CD4-positive, alpha-beta T cell (primary cell): ENCODE results near the gene RAB6A. TPM values are rescaled to one million over a fixed set of nuclear protein-coding genes. Genes with fewer than 3 reads are reported as not detected.

Experiments
- ATAC-seq: fragments of 200-7000 bp; cut with Tn5 transposase; one replicate; pipeline ENCODE4 v1.10.0; 2022; ENCODE audit warnings: mild to moderate bottlenecking; ENCODE audit not compliant: poor library complexity
- CTCF ChIA-PET: fragments of 350-600 bp; sonication (Branson Sonifier 250); formaldehyde crosslinking; loops from one replicate; lab custom pipeline; 2021; ENCODE audit warnings: antibody characterized with exemption, inconsistent platforms; lab: Charles Lee
- POLR2A ChIA-PET: fragments of 350-600 bp; sonication (Branson Sonifier 250); formaldehyde crosslinking; loops from one replicate; lab custom pipeline; 2021; ENCODE audit warnings: antibody characterized with exemption, inconsistent platforms; lab: Charles Lee
- DNase-seq, 14 experiments: peaks; one replicate each; pipeline ENCODE4 v3.0.0-alpha.2; 2013 to 2020; ENCODE audit warnings: mixed read lengths in 2 of 14
- H3K27ac ChIP-seq, 2 donors: one replicate each; pipeline versions ENCODE4 v1.5.1 to v1.7.0; 2013; ENCODE audit warnings: low read length in 2 of 2, low read depth in 1 of 2, mild to moderate bottlenecking in 1 of 2
- H3K27me3 ChIP-seq, 2 experiments: 1 replicate in 1 of 2; 2 replicates in 1 of 2; pipeline versions ENCODE4 v1.6.1 to v1.7.0; 2013; ENCODE audit warnings: low read length in 2 of 2, control low read depth in 1 of 2, mild to moderate bottlenecking in 1 of 2, moderate library complexity in 1 of 2; ENCODE audit not compliant: insufficient read depth in 2 of 2, control insufficient read depth in 1 of 2
- H3K36me3 ChIP-seq: one replicate; pipeline ENCODE4 v1.6.1; 2013; ENCODE audit warnings: low read length, control low read depth; ENCODE audit not compliant: insufficient read depth
- H3K4me1 ChIP-seq: one replicate; pipeline ENCODE4 v1.6.1; 2013; ENCODE audit warnings: low read length, control low read depth; ENCODE audit not compliant: insufficient read depth
- H3K4me3 ChIP-seq: one replicate; pipeline ENCODE4 v1.5.1; 2013; ENCODE audit warnings: mild to moderate bottlenecking, low read length, moderate library complexity
- H3K9me3 ChIP-seq, 2 experiments: 1 replicate in 1 of 2; 2 replicates in 1 of 2; pipeline versions ENCODE4 v1.6.1 to v1.7.0; 2013; ENCODE audit warnings: low read length in 2 of 2, mild to moderate bottlenecking in 2 of 2, control low read depth in 1 of 2, moderate library complexity in 1 of 2; ENCODE audit not compliant: control insufficient read depth in 1 of 2, insufficient read depth in 1 of 2
- H3K27ac Mint-ChIP-seq: one replicate; pipeline ENCODE4 v1.8.0; 2020; ENCODE audit warnings: mixed read lengths
- H3K27me3 Mint-ChIP-seq: one replicate; pipeline ENCODE4 v1.8.0; 2021; ENCODE audit warnings: mixed read lengths
- H3K36me3 Mint-ChIP-seq: one replicate; pipeline ENCODE4 v1.8.0; 2021; ENCODE audit warnings: low read depth, mixed read lengths
- H3K4me1 Mint-ChIP-seq: one replicate; pipeline ENCODE4 v1.8.0; 2021; ENCODE audit warnings: low read depth, mixed read lengths
- H3K4me3 Mint-ChIP-seq: one replicate; pipeline ENCODE4 v1.8.0; 2020; ENCODE audit warnings: mild to moderate bottlenecking, mixed read lengths
- H3K9me3 Mint-ChIP-seq: one replicate; pipeline ENCODE4 v1.8.0; 2020; ENCODE audit warnings: mixed read lengths
- intact Hi-C, 2 experiments: fragments of 100-400 bp; cut with DNase I in 1 of 2; cut with micrococcal nuclease in 1 of 2; formaldehyde crosslinking; loops; one replicate each; pipeline versions ENCODE4 v1.15.1 to v1.9.0; 2023 to 2025; cut with DNase I, micrococcal nuclease
- total RNA-seq, 174 experiments: library from RNA in 2 of 174; stranded (reverse) in 2 of 174; gene quantifications; one replicate each; pipeline ENCODE4 v1.2.3 and lab custom pipeline; 2021 to 2026
- TF ChIP-seq, protein P1 (sequence below): fragments of 200-600 bp; IDR thresholded peaks from one replicate; pipeline ENCODE4 v1.8.0; 2022; ENCODE audit warnings: antibody characterized with exemption, mild to moderate bottlenecking

RAB6A gene
- total RNA-seq, 2 experiments from 2014 or later, result 42.6 to 49.3 TPM

DNA sequence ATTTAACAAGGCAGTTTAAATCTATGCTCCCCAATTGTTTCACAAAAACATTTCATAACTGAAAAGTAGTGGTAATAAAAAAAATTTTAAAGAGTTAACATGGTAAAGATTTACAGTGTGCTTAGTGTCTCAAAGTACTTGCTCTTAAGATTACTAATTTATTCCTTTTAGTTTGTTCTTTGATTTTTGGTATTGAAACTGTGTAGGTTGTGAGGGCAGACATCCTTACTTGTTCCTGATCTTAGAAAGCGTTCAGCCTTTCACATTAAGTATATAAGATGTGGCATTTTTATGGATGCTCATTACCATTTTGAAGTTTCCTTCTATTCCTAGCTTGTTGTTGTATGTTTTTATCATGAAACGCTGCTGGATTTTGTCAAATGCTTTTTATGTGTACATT, 32.9 kb downstream of the RAB6A start:
- Histone ChIP-seq H3K4me3 (no peak overlapping the region), H3K27me3 (no peaks in the 10 kb centered on the region), H3K27ac (no peak overlapping the region), H3K9me3 (no peaks in the 10 kb centered on the region), H3K4me1 (no peaks in the 10 kb centered on the region), H3K36me3 (no peaks in the 10 kb centered on the region)
- CTCF ChIA-PET, result no interaction called here
- H3K27ac Mint-ChIP-seq, result peak overlapping the region; percentile 7
- H3K36me3 Mint-ChIP-seq, result peaks cover 57% of the 10 kb centered on the region
- intact Hi-C loops, result no loop called here
- H3K4me1 Mint-ChIP-seq, result peaks cover 41% of the 10 kb centered on the region
- POLR2A ChIA-PET, result no interaction called here
- H3K4me3 Mint-ChIP-seq, result no peak overlapping the region
- no peaks in the 10 kb centered on the region for H3K9me3 Mint-ChIP-seq
- TF ChIP-seq, protein P1, sequence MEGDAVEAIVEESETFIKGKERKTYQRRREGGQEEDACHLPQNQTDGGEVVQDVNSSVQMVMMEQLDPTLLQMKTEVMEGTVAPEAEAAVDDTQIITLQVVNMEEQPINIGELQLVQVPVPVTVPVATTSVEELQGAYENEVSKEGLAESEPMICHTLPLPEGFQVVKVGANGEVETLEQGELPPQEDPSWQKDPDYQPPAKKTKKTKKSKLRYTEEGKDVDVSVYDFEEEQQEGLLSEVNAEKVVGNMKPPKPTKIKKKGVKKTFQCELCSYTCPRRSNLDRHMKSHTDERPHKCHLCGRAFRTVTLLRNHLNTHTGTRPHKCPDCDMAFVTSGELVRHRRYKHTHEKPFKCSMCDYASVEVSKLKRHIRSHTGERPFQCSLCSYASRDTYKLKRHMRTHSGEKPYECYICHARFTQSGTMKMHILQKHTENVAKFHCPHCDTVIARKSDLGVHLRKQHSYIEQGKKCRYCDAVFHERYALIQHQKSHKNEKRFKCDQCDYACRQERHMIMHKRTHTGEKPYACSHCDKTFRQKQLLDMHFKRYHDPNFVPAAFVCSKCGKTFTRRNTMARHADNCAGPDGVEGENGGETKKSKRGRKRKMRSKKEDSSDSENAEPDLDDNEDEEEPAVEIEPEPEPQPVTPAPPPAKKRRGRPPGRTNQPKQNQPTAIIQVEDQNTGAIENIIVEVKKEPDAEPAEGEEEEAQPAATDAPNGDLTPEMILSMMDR, result no peak
- H3K27me3 Mint-ChIP-seq, result no peaks in the 10 kb centered on the region
- ATAC-seq (no peak), DNase-seq (no peak)

DNA sequence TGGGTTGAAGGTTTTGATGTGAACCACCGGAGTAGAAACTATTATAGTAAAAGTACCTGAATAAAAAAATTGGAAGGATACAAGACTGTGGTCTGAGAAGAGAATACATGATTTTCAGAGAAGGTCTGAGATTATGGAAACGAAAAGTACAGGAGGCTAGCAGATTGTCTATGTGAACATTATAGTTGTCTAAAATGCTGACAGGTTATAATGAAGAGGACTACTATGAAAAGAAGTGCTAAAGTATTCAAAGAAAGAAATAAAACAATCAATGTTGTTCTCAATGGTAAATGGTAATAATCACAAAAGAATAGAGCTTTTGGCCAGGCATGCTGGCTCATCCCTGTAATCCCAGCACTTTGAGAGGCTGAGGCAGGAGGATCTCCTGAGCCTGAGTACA, 34.0 kb downstream of the RAB6A start:
- TF ChIP-seq, protein P1, result no peak

DNA sequence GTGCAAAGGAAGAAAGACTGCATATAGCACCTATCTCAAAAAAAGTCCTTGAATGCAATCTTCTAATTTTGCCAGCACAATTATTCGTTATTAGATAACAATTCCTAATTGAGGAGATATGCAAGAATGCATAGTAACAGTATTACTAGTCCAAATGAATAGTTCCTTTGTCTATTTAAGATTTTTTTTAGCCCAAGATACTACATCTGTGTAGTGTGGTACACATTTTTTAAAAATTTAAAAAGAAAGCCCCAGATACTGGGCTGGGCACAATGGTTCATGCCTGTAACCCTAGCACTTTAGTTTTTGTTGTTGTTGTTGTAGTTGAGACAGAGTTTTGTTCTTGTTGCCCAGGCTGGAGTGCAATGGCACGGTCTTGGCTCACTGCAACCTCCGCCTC, 43.7 kb downstream of the RAB6A start:
- ChIA-PET POLR2A (no interaction called here), CTCF (no interaction called here)
- DNase-seq, result no peak
- Histone ChIP-seq H3K36me3 (peaks cover 37% of the 10 kb centered on the region), H3K4me1 (no peaks in the 10 kb centered on the region), H3K4me3 (no peak overlapping the region), H3K9me3 (no peaks in the 10 kb centered on the region), H3K27me3 (no peaks in the 10 kb centered on the region), H3K27ac (no peak overlapping the region)
- no peaks in the 10 kb centered on the region for H3K27me3 Mint-ChIP-seq
- intact Hi-C loops, result no loop called here
- H3K9me3 Mint-ChIP-seq, result no peaks in the 10 kb centered on the region
- no peak for ATAC-seq
- TF ChIP-seq, protein P1, result no peak
- H3K4me3 Mint-ChIP-seq, result no peak overlapping the region
- H3K4me1 Mint-ChIP-seq, result peaks cover 5% of the 10 kb centered on the region
- peak overlapping the region; percentile 61 for H3K27ac Mint-ChIP-seq
- H3K36me3 Mint-ChIP-seq, result peaks cover 56% of the 10 kb centered on the region

More for the DNA sequence above, 34.0 kb downstream of the RAB6A start:
- no peaks in the 10 kb centered on the region for H3K36me3 ChIP-seq
- H3K27ac Mint-ChIP-seq, result no peak overlapping the region
- ChIA-PET CTCF (no interaction called here), POLR2A (no interaction called here)
- ATAC-seq, result no peak
- H3K27ac ChIP-seq, result no peak overlapping the region
- H3K27me3 ChIP-seq, result no peaks in the 10 kb centered on the region
- H3K27me3 Mint-ChIP-seq, result no peaks in the 10 kb centered on the region
- H3K4me1 Mint-ChIP-seq, result peaks cover 41% of the 10 kb centered on the region
- H3K4me3 Mint-ChIP-seq, result no peak overlapping the region
- peaks cover 59% of the 10 kb centered on the region for H3K36me3 Mint-ChIP-seq
- intact Hi-C loops, result no loop called here
- no peak for DNase-seq
- no peaks in the 10 kb centered on the region for H3K9me3 Mint-ChIP-seq
- H3K4me3 ChIP-seq, result no peak overlapping the region
- H3K9me3 ChIP-seq, result no peaks in the 10 kb centered on the region
- H3K4me1 ChIP-seq, result no peaks in the 10 kb centered on the region
